SK-N-SH treated with all-trans-retinoic acid at 6 μM for 48 hours (cell line): Measurements from ENCODE around the gene UAP1L1.
"Not testable (repeated sequence)": the region's sequence is repeated elsewhere in the genome, so short reads cannot be mapped to it uniquely, and the experiment has no call there.

Experiments used
- ATAC-seq: fragments of 200-7000 bp; cut with Tn5 transposase; 3 replicates; pipeline ENCODE4 v1.9.1; 2020; ENCODE audit warnings: mild to moderate bottlenecking, moderate library complexity
- ARNTL ChIP-seq: fragments of 450-650 bp; formaldehyde crosslinking; IDR thresholded peaks from 2 replicates; pipeline ENCODE4 v1.5.0; 2020; ENCODE audit warnings: low read depth, mild to moderate bottlenecking, moderate library complexity, borderline replicate concordance
- BACH2 ChIP-seq: fragments of 250-450 bp; sonication (Bioruptor Pico); IDR thresholded peaks from 2 replicates; pipeline ENCODE4 v1.9.0; 2021; ENCODE audit warnings: mild to moderate bottlenecking, borderline replicate concordance
- ISL1 ChIP-seq: fragments of 250-450 bp; sonication (Bioruptor Pico); IDR thresholded peaks from 2 replicates; pipeline ENCODE4 v2.1.2; 2022; ENCODE audit warnings: mild to moderate bottlenecking, moderate library complexity
- OSR1 ChIP-seq: fragments of 250-450 bp; sonication (Bioruptor Pico); IDR thresholded peaks from 2 replicates; pipeline ENCODE4 v1.8.0; 2022; ENCODE audit warnings: moderate library complexity, mild to moderate bottlenecking, inconsistent platforms
- RARB ChIP-seq: fragments of 250-450 bp; sonication (Bioruptor Pico); IDR thresholded peaks from 2 replicates; pipeline ENCODE4 v1.8.0; 2021; ENCODE audit warnings: mild to moderate bottlenecking, moderate library complexity
- SNAI2 ChIP-seq: fragments of 250-450 bp; sonication (Bioruptor Pico); IDR thresholded peaks from 2 replicates; pipeline ENCODE4 v1.5.0; 2020; ENCODE audit warnings: mild to moderate bottlenecking, moderate library complexity
- TCF4 ChIP-seq: fragments of 250-450 bp; sonication (Bioruptor Pico); IDR thresholded peaks from 2 replicates; pipeline ENCODE4 v1.8.0; 2021; ENCODE audit warnings: mild to moderate bottlenecking, moderate library complexity, borderline replicate concordance
- TOX ChIP-seq: fragments of 250-450 bp; sonication (Bioruptor Pico); IDR thresholded peaks from 2 replicates; pipeline ENCODE4 v1.8.0; 2021; ENCODE audit warnings: mild to moderate bottlenecking, moderate library complexity, borderline replicate concordance
- ZC3H10 ChIP-seq: fragments of 250-450 bp; sonication (Bioruptor Pico); IDR thresholded peaks from 2 replicates; pipeline ENCODE4 v1.5.1; 2021; ENCODE audit warnings: mild to moderate bottlenecking, moderate library complexity
- ZFP3 ChIP-seq: fragments of 250-450 bp; sonication (Bioruptor Pico); IDR thresholded peaks from 2 replicates; pipeline ENCODE4 v1.5.0; 2020; ENCODE audit warnings: mild to moderate bottlenecking, moderate library complexity
- ZFP30 ChIP-seq: fragments of 450-650 bp; formaldehyde crosslinking; IDR thresholded peaks from 2 replicates; pipeline ENCODE4 v1.5.0; 2022; ENCODE audit warnings: mild to moderate bottlenecking, moderate library complexity
- ZNF565 ChIP-seq: fragments of 450-650 bp; formaldehyde crosslinking; conservative IDR thresholded peaks from 2 replicates; pipeline ENCODE4 v1.5.0; 2020; ENCODE audit warnings: low read depth, mild to moderate bottlenecking, moderate library complexity
- ZNF70 ChIP-seq: fragments of 450-650 bp; formaldehyde crosslinking; IDR thresholded peaks from 2 replicates; pipeline ENCODE4 v1.5.0; 2020; ENCODE audit warnings: mild to moderate bottlenecking, moderate library complexity
- ZNF8 ChIP-seq: fragments of 450-650 bp; formaldehyde crosslinking; IDR thresholded peaks from 2 replicates; pipeline ENCODE4 v1.5.0; 2020; ENCODE audit warnings: mild to moderate bottlenecking, moderate library complexity
- TF ChIP-seq, protein P1 (sequence below): fragments of 250-450 bp; sonication (Bioruptor Pico); IDR thresholded peaks from 2 replicates; pipeline ENCODE4 v1.8.0; 2020; ENCODE audit warnings: mild to moderate bottlenecking, moderate library complexity, borderline replicate concordance
- TF ChIP-seq, protein P2 (sequence below): fragments of 250-450 bp; sonication (Bioruptor Pico); IDR thresholded peaks from 2 replicates; pipeline ENCODE4 v1.5.1; 2021; ENCODE audit warnings: mild to moderate bottlenecking, moderate library complexity
- TF ChIP-seq, protein P3 (sequence below): fragments of 250-450 bp; sonication (Bioruptor Pico); IDR thresholded peaks from 2 replicates; pipeline ENCODE4 v1.5.1; 2020; ENCODE audit warnings: low read depth, mild to moderate bottlenecking, moderate library complexity
- TF ChIP-seq, protein P4 (sequence below): fragments of 250-450 bp; sonication (Bioruptor Pico); IDR thresholded peaks from 2 replicates; pipeline ENCODE4 v1.8.0; 2021; ENCODE audit warnings: low read depth, mild to moderate bottlenecking, moderate library complexity, borderline replicate concordance

Gene UAP1L1

DNA sequence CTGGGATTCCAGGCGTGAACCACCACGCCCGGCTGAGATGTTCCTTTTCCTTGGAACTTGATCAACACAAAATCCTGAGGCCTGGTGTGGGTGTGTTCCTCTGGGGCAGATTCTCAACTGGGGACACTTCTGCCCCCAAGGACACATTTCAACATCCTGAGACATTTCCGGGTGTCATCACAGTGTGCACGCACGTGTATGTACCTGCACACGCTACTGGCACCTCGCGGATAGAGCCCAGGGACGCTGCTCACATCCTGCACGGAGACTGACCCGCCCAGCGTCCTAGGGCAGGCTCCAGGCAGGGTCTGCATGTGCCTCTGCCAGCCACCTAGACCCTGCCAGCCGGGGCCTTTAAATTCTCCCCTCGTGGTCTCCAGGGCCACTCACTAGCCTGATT is 14.9 kb upstream of the UAP1L1 start:
- TF ChIP-seq ZC3H10 (CRISPR knock-in tag) (no peak), BACH2 (no peak)
- no peak for ATAC-seq

DNA sequence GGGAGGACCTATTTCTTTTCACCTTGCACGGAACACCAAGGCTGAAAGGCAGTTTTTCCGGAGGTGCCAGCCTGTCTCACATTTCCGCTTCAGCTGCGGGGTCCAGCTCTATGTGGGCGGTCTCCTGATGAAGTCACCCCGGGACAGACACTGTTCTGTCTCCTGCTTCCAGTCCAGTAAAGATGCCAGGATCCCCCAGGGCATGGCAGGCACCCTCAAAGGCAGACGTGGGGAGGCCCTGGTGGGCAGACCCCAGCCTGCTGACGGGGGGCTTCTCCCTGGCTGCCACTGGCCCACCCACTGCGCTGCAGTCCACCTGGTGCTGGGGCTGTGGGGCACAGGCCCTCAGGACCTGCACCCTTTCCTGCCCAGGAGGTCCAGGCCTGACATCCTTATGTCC is 14.5 kb upstream of the UAP1L1 start:
- ATAC-seq = not testable (repeated sequence)

DNA sequence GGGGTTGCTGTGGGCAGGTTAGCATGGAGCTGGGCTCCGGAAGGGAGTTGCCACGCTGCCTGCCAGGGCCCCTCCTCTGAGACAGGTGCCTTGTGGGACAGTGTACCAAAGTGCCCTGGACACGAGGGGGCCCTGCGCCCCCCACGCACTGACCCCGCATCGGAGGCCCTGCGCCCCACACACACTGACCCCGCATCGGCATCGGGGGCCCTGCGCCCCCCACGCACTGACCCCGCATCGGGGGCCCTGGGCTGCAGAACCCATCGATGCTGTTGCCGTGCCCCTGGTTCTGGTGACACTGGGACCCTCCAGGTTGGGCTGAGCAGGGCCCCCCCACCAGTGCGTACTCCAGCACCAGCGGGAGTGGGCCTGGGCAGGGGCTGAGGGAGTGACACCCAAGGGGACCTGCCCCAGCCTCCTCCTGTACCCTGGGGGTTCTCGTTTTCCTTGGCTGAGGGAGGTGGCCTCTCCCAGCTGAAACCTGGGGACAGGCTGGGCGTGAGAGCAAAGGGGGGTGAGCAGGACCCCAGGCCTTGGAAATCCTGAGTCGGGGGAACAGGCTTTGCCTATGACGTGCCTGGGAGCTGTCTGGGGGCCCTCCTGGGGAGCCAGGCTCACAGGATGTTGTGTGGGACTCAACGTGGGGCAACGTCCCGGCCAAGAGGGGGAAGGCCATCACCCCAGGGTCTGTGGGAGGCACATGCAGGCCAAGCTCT is 13.8 kb upstream of the UAP1L1 start:
- TF ChIP-seq ARNTL (CRISPR knock-in tag) (no peak), ZNF8 (CRISPR knock-in tag) (no peak), OSR1 (CRISPR knock-in tag) (no peak), TOX (CRISPR knock-in tag) (no peak), RARB (CRISPR knock-in tag) (no peak), ZC3H10 (CRISPR knock-in tag) (no peak), ZFP3 (no peak), ZNF565 (CRISPR knock-in tag) (no peak)
- TF ChIP-seq, protein P1, sequence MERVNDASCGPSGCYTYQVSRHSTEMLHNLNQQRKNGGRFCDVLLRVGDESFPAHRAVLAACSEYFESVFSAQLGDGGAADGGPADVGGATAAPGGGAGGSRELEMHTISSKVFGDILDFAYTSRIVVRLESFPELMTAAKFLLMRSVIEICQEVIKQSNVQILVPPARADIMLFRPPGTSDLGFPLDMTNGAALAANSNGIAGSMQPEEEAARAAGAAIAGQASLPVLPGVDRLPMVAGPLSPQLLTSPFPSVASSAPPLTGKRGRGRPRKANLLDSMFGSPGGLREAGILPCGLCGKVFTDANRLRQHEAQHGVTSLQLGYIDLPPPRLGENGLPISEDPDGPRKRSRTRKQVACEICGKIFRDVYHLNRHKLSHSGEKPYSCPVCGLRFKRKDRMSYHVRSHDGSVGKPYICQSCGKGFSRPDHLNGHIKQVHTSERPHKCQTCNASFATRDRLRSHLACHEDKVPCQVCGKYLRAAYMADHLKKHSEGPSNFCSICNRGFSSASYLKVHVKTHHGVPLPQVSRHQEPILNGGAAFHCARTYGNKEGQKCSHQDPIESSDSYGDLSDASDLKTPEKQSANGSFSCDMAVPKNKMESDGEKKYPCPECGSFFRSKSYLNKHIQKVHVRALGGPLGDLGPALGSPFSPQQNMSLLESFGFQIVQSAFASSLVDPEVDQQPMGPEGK (CRISPR knock-in tag) = no peak
- TF ChIP-seq, protein P2, sequence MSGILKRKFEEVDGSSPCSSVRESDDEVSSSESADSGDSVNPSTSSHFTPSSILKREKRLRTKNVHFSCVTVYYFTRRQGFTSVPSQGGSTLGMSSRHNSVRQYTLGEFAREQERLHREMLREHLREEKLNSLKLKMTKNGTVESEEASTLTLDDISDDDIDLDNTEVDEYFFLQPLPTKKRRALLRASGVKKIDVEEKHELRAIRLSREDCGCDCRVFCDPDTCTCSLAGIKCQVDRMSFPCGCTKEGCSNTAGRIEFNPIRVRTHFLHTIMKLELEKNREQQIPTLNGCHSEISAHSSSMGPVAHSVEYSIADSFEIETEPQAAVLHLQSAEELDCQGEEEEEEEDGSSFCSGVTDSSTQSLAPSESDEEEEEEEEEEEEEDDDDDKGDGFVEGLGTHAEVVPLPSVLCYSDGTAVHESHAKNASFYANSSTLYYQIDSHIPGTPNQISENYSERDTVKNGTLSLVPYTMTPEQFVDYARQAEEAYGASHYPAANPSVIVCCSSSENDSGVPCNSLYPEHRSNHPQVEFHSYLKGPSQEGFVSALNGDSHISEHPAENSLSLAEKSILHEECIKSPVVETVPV (CRISPR knock-in tag) = no peak
- no peak; the same call in 2 of the 3 replicates for ATAC-seq

DNA sequence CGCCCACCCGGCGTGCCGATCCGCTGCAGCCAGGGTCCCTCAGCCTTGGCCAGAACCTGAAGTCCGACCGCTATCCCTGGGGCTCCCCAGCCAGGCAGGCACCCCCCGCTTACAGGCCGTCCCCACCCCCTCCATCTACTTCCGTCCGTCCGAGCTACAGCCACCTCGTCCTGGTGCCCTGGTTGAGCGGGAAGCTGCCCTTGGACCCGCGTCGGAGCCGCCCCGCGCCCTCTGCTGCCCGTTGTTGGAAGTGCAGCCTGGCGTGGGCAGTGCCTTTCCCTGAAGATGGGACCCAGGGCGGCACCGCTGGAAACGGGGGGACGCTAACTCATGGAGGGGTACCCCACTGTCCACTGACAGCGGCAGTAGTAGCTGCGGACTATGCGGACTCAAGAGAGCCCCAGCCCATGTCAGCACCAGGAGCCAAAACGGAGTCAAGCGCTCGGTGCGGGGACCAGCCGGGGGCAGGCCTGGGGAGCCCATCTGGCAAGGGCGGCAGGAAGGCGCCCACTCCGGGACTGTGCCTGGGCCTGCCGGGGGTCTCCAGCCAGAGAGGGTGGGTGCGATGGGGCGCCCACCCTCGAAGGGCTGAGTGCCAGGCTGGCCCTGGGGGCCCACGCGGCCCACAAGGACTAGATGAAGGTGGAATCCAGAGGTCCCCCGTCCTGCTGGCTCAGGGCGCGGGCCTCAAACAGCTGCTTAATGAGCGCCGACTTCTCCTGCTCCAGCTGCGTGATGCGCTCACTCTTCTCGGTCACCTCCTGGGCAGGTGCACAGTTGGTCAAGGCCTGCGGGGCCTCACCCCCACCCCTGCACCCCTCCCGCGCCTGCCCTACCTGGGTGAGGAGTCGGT is 13.1 kb upstream of the UAP1L1 start:
- no peak for TF ChIP-seq BACH2
- TF ChIP-seq SNAI2 (CRISPR knock-in tag) = no peak
- TF ChIP-seq ZFP3 = no peak
- TF ChIP-seq ISL1 (CRISPR knock-in tag) = no peak
- no peak for TF ChIP-seq ZFP30 (CRISPR knock-in tag)
- no peak for TF ChIP-seq ZNF70 (CRISPR knock-in tag)
- no peak for TF ChIP-seq RARB (CRISPR knock-in tag)
- TF ChIP-seq, protein P2 (CRISPR knock-in tag) = no peak
- TF ChIP-seq ZNF8 (CRISPR knock-in tag) = no peak
- TF ChIP-seq, protein P3, sequence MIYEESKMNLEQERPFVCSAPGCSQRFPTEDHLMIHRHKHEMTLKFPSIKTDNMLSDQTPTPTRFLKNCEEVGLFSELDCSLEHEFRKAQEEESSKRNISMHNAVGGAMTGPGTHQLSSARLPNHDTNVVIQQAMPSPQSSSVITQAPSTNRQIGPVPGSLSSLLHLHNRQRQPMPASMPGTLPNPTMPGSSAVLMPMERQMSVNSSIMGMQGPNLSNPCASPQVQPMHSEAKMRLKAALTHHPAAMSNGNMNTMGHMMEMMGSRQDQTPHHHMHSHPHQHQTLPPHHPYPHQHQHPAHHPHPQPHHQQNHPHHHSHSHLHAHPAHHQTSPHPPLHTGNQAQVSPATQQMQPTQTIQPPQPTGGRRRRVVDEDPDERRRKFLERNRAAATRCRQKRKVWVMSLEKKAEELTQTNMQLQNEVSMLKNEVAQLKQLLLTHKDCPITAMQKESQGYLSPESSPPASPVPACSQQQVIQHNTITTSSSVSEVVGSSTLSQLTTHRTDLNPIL (CRISPR knock-in tag) = no peak
- peak; percentile 84 for ATAC-seq

DNA sequence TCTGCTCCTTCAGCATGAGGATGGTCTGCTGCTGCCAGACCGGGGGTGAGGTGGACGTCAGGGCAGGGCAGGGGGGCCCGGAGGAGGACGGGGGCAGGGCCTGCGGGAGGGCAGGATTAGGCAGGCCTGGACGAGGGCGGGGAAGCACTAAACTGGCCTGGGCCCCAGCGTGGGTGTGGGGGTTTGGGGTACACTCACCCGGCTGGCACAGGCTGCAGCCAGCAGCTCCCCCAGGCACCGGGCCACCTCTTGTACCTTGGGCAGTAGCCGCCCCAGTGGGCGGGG is 12.5 kb upstream of the UAP1L1 start:
- no peak for ATAC-seq
- TF ChIP-seq ZC3H10 (CRISPR knock-in tag) = no peak
- no peak for TF ChIP-seq TCF4 (CRISPR knock-in tag)
- TF ChIP-seq, protein P4, sequence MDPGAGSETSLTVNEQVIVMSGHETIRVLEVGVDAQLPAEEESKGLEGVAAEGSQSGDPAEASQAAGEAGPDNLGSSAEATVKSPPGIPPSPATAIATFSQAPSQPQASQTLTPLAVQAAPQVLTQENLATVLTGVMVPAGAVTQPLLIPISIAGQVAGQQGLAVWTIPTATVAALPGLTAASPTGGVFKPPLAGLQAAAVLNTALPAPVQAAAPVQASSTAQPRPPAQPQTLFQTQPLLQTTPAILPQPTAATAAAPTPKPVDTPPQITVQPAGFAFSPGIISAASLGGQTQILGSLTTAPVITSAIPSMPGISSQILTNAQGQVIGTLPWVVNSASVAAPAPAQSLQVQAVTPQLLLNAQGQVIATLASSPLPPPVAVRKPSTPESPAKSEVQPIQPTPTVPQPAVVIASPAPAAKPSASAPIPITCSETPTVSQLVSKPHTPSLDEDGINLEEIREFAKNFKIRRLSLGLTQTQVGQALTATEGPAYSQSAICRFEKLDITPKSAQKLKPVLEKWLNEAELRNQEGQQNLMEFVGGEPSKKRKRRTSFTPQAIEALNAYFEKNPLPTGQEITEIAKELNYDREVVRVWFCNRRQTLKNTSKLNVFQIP (CRISPR knock-in tag) = no peak
- TF ChIP-seq, all 23 proteins: peak for 0
